DOHH2 (cell line): ENCODE measurements around the gene MKX.

Experiments used
- H3F3A ChIP-seq: fragments of 200-600 bp; sonication (generic), shearing (Covaris generic); 2 replicates; pipeline ENCODE4 v1.6.0; 2016; ENCODE audit warnings: antibody characterized with exemption, mild to moderate bottlenecking; ENCODE audit not compliant: control insufficient read depth, insufficient read depth
- H3K27ac ChIP-seq: fragments of 200-600 bp; sonication (generic); 2 replicates; pipeline ENCODE4 v1.5.1; 2014; ENCODE audit warnings: low read depth, mild to moderate bottlenecking, low read length, moderate library complexity
- H3K27me3 ChIP-seq: fragments of 200-600 bp; sonication (generic); 2 replicates; pipeline ENCODE4 v1.6.1; 2014; ENCODE audit warnings: mild to moderate bottlenecking, low read length, mixed read lengths; ENCODE audit not compliant: control insufficient read depth
- H3K36me3 ChIP-seq: fragments of 200-600 bp; sonication (generic); 2 replicates; pipeline ENCODE4 v1.6.1; 2014; ENCODE audit warnings: mild to moderate bottlenecking, low read length, moderate library complexity, mixed read lengths; ENCODE audit not compliant: control insufficient read depth
- H3K4me1 ChIP-seq: fragments of 200-600 bp; sonication (generic); 2 replicates; pipeline ENCODE4 v1.6.1; 2014; ENCODE audit warnings: mild to moderate bottlenecking, low read length, mixed read lengths; ENCODE audit not compliant: control insufficient read depth
- H3K4me2 ChIP-seq: fragments of 200-600 bp; sonication (generic); 2 replicates; pipeline ENCODE4 v1.6.0; 2014; ENCODE audit warnings: mild to moderate bottlenecking, low read length, moderate library complexity
- H3K4me3 ChIP-seq: fragments of 200-600 bp; sonication (generic); 2 replicates; pipeline ENCODE4 v1.5.1; 2014; ENCODE audit warnings: mild to moderate bottlenecking, low read length, mixed read lengths
- H3K79me2 ChIP-seq: fragments of 200-600 bp; sonication (generic); 2 replicates; pipeline ENCODE4 v1.6.1; 2014; ENCODE audit warnings: mild to moderate bottlenecking, low read length, mixed read lengths; ENCODE audit not compliant: control insufficient read depth
- H3K9me2 ChIP-seq: fragments of 200-600 bp; sonication (generic); replicated peaks from 2 replicates; pipeline ENCODE4 v1.6.1; 2014; ENCODE audit warnings: mild to moderate bottlenecking, low read length, mixed read lengths; ENCODE audit not compliant: control insufficient read depth
- H3K9me3 ChIP-seq: fragments of 200-600 bp; sonication (generic); 2 replicates; pipeline ENCODE4 v1.6.1; 2014; ENCODE audit warnings: antibody characterized with exemption, low read length, mixed read lengths; ENCODE audit not compliant: control insufficient read depth, insufficient read depth
- H4K20me1 ChIP-seq: fragments of 200-600 bp; sonication (generic); 2 replicates; pipeline ENCODE4 v1.6.0; 2014; ENCODE audit warnings: low read depth, mild to moderate bottlenecking, antibody characterized with exemption, low read length, moderate library complexity; ENCODE audit not compliant: control insufficient read depth, insufficient read depth
- EZH2phosphoT487 ChIP-seq: fragments of 200-600 bp; sonication (generic); IDR thresholded peaks from 2 replicates; pipeline ENCODE4 v1.6.1; 2017; ENCODE audit warnings: borderline replicate concordance, mild to moderate bottlenecking, antibody characterized with exemption, low read length, moderate library complexity, mixed read lengths
- TF ChIP-seq, protein P1 (sequence below): fragments of 200-600 bp; sonication (generic); IDR thresholded peaks from one replicate; pipeline ENCODE4 v1.5.1; 2014; ENCODE audit warnings: antibody characterized with exemption, mild to moderate bottlenecking, low read depth, low read length; ENCODE audit not compliant: poor library complexity, severe bottlenecking

Gene MKX

DNA sequence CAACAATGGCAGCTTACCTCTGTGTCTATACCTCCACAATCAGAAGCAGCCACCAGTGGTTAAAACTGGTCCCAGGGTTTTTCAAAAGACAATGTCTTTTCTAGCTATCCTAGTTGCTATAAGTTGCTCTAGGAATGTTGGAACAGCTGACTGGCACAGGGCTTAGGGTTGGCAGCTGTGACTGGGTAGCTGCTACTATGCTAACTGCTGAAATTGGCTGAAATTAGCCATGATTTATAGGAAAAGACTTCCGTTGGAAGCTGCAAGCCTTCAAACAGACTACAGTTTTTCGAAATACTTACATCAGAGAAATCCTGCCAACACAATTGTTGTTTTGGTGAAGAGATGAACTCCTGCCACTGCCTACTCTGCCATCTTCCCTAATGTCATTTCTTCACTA, 102.3 kb downstream of the MKX start:
- no peaks in the 10 kb centered on the region for H3K9me3 ChIP-seq
- no peaks in the 10 kb centered on the region for H3K36me3 ChIP-seq
- no peak for TF ChIP-seq EZH2phosphoT487
- TF ChIP-seq, protein P1, sequence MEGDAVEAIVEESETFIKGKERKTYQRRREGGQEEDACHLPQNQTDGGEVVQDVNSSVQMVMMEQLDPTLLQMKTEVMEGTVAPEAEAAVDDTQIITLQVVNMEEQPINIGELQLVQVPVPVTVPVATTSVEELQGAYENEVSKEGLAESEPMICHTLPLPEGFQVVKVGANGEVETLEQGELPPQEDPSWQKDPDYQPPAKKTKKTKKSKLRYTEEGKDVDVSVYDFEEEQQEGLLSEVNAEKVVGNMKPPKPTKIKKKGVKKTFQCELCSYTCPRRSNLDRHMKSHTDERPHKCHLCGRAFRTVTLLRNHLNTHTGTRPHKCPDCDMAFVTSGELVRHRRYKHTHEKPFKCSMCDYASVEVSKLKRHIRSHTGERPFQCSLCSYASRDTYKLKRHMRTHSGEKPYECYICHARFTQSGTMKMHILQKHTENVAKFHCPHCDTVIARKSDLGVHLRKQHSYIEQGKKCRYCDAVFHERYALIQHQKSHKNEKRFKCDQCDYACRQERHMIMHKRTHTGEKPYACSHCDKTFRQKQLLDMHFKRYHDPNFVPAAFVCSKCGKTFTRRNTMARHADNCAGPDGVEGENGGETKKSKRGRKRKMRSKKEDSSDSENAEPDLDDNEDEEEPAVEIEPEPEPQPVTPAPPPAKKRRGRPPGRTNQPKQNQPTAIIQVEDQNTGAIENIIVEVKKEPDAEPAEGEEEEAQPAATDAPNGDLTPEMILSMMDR, result no peak
- no peaks in the 10 kb centered on the region; the same call in 1 of the 2 replicates for H3K27me3 ChIP-seq
- no peaks in the 10 kb centered on the region for H3K79me2 ChIP-seq
- H3K9me2 ChIP-seq, result no peaks in the 10 kb centered on the region
- H3K4me3 ChIP-seq, result no peak overlapping the region
- no peak overlapping the region for H3K27ac ChIP-seq
- no peaks in the 10 kb centered on the region for H3F3A ChIP-seq
- H3K4me2 ChIP-seq, result no peak overlapping the region
- no peaks in the 10 kb centered on the region for H3K4me1 ChIP-seq
- no peaks in the 10 kb centered on the region for H4K20me1 ChIP-seq

DNA sequence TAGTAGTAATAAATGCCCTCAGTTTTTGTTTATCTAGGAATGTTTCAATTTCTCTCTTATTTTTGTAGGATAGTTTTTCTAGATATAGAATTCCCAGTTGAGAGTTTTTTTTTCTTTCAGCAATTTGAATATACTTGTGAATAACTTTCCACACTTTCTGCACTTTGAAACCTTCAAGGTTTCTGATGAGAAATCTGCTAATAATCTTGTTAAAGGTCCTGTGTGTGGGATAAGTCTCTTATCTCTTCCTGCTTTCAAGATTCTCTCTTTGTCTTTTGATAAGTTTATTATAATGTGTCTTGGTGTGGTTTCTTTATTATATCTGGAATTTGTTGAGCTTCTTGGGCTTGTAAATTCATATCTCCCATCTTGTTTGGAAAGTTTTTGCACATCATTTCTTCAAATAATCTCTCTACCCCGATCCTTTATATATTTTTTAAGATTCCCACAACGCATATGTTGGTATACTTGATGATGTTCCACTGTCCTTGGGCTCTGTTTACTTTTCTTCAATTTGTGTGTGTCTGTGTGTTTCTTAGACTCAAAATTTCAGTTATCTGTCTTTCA, 103.5 kb downstream of the MKX start:
- Histone ChIP-seq H3K79me2 (no peaks in the 10 kb centered on the region), H4K20me1 (no peaks in the 10 kb centered on the region), H3K9me3 (no peaks in the 10 kb centered on the region), H3K9me2 (no peaks in the 10 kb centered on the region), H3K4me1 (no peaks in the 10 kb centered on the region), H3K36me3 (no peaks in the 10 kb centered on the region), H3K27me3 (no peaks in the 10 kb centered on the region; the same call in 1 of the 2 replicates), H3K4me3 (no peak overlapping the region), H3K27ac (no peak overlapping the region), H3F3A (no peaks in the 10 kb centered on the region), H3K4me2 (no peak overlapping the region)
- no peak for TF ChIP-seq EZH2phosphoT487
- TF ChIP-seq, protein P1, result no peak

DNA sequence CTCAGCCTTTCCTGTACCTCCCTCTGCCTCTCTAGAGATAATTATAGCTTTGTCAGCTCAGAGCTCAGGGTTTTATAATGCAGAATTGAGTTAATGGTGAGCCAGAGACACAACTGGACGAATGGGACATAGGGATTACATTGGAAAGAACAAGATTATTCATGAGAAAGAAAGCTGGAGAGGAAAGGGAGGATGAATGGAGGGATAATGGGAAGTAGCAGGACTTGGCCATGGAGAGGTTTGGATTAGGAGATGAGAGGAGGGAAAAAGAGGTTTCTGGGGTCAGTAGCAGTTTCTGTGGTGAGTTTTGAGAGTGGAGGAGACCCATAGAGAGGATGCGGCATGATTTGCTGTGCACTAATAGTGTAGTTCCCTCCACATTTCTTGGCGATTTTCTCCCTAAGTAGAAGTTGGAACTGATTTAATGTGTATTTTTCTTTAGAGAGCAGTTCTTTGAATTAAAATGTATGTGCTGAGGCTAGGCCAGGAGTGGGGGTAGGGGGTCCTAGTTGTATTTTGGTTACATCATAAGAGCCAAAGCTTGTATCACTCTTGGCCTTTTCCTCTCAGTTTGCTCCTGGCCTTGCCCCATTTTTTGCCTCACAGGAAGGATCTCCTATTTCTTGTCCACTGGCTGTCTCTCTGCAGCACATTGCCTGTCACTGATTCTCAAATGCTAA, 107.4 kb downstream of the MKX start:
- Histone ChIP-seq H3K4me3 (no peak overlapping the region), H3K27me3 (no peaks in the 10 kb centered on the region; the same call in 1 of the 2 replicates), H3K27ac (no peak overlapping the region), H3K79me2 (no peaks in the 10 kb centered on the region), H3K4me2 (no peak overlapping the region), H4K20me1 (no peaks in the 10 kb centered on the region), H3K4me1 (no peaks in the 10 kb centered on the region), H3K9me3 (no peaks in the 10 kb centered on the region), H3F3A (no peaks in the 10 kb centered on the region), H3K9me2 (no peaks in the 10 kb centered on the region), H3K36me3 (no peaks in the 10 kb centered on the region)
- no peak for TF ChIP-seq EZH2phosphoT487
- TF ChIP-seq, protein P1, result no peak
